Measurements from ENCODE around the gene SLC44A4.

SLC44A4 gene

GRCh38 chr6:31814677-31815024, 64.1 kb downstream of the SLC44A4 start:
- H3K4me3 ChIP-seq (replicated peaks in 1 of 2; ENCODE audit: low read depth in 2 of 2, low read length in 2 of 2) = peak overlapping the region; percentile 66 to 74
- peak; percentile 98 for DNase-seq (ENCODE audit: low read depth in 2 of 2)
- TF ChIP-seq CTCF (IDR thresholded peaks at IDR 0.05; ENCODE audit: low read depth, low read length) = no peak

GRCh38 chr6:31813465-31813849, 65.3 kb downstream of the SLC44A4 start:
- DNase-seq (ENCODE audit: low read depth in 2 of 2) = no peak
- no peak overlapping the region for H3K4me3 ChIP-seq (replicated peaks in 1 of 2; ENCODE audit: low read depth in 2 of 2, low read length in 2 of 2)
- TF ChIP-seq CTCF (IDR thresholded peaks at IDR 0.05; ENCODE audit: low read depth, low read length) = no peak

All from cardiac fibroblast (primary cell).